H1 (cell line): Measurements from ENCODE around the gene SLC12A7. TPM values are rescaled to one million over a fixed set of nuclear protein-coding genes. Genes with fewer than 3 reads are reported as not detected.

Source experiments
- CTCF ChIA-PET: fragments of 300-600 bp; sonication (Branson Sonifier 250); formaldehyde crosslinking; loops from one replicate; lab custom pipeline; 2021; ENCODE audit not compliant: partially characterized antibody; lab: Charles Lee
- POLR2A ChIA-PET: fragments of 300-600 bp; sonication (Branson Sonifier 250); formaldehyde crosslinking; loops from one replicate; lab custom pipeline; 2021; ENCODE audit warnings: inconsistent platforms; ENCODE audit not compliant: partially characterized antibody; lab: Charles Lee
- DNase-seq, 2 experiments: peaks; one replicate each; pipeline versions ENCODE4 v3.0.0 to v3.0.0-alpha.2; 2010 to 2022; ENCODE audit warnings: low spot score in 2 of 2, low read depth in 1 of 2, mixed read lengths in 1 of 2
- FAIRE-seq: peaks from 2 replicates; lab custom pipeline; 2011; peaks lifted over from hg19 to GRCh38; lab: Jason Lieb, UNC
- H2AFZ ChIP-seq: 2 replicates; pipeline ENCODE4 v1.8.1; 2012; ENCODE audit warnings: low read length, inconsistent platforms
- H2AK5ac ChIP-seq: 2 replicates; pipeline ENCODE4 v1.6.1; 2013; ENCODE audit warnings: low read depth, low read length
- H2BK120ac ChIP-seq: replicated peaks from 2 replicates; pipeline ENCODE3; 2013; ENCODE audit warnings: low read depth, low read length, inconsistent platforms
- H2BK12ac ChIP-seq: 2 replicates; pipeline ENCODE4 v1.6.1; 2013; ENCODE audit warnings: low read depth, low read length
- H2BK15ac ChIP-seq: 2 replicates; pipeline ENCODE4 v1.6.1; 2013; ENCODE audit warnings: low read length
- H2BK20ac ChIP-seq: 2 replicates; pipeline ENCODE4 v1.6.1; 2013; ENCODE audit warnings: low read length
- H2BK5ac ChIP-seq: 2 replicates; pipeline ENCODE4 v1.6.1; 2013; ENCODE audit warnings: low read depth, low read length
- H3K14ac ChIP-seq: 2 replicates; pipeline ENCODE4 v1.6.1; 2013; ENCODE audit warnings: inconsistent platforms; ENCODE audit not compliant: insufficient read length
- H3K18ac ChIP-seq: 2 replicates; pipeline ENCODE4 v1.6.1; 2013; ENCODE audit warnings: low read length; ENCODE audit errors: extremely low read depth
- H3K23ac ChIP-seq: 2 replicates; pipeline ENCODE4 v1.6.1; 2013; ENCODE audit warnings: inconsistent platforms; ENCODE audit not compliant: insufficient read length
- H3K23me2 ChIP-seq: 2 replicates; pipeline ENCODE4 v1.6.1; 2013; ENCODE audit warnings: low read depth, low read length
- H3K27ac ChIP-seq: 2 replicates; pipeline ENCODE4 v1.6.1; 2011; ENCODE audit warnings: low read depth, low read length, inconsistent platforms
- H3K27me3 ChIP-seq, 4 experiments: replicated peaks in 1 of 4; 1 replicate in 1 of 4; 2 replicates in 3 of 4; pipeline versions ENCODE4 v1.6.1 to v1.8.1; 2011 to 2013; ENCODE audit warnings: low read length in 3 of 4, mild to moderate bottlenecking in 3 of 4, inconsistent platforms in 2 of 4, mixed read lengths in 2 of 4, moderate library complexity in 1 of 4; ENCODE audit not compliant: control insufficient read depth in 3 of 4, insufficient read depth in 3 of 4; ENCODE audit errors: extremely low read depth in 1 of 4
- H3K36me3 ChIP-seq, 4 experiments: 2 replicates each; pipeline versions ENCODE4 v1.6.1 to v1.8.1; 2011 to 2013; ENCODE audit warnings: mild to moderate bottlenecking in 4 of 4, low read length in 3 of 4, moderate library complexity in 2 of 4, control low read depth in 1 of 4, inconsistent platforms in 1 of 4; ENCODE audit not compliant: insufficient read depth in 4 of 4, control insufficient read depth in 2 of 4
- H3K4ac ChIP-seq: replicated peaks from 2 replicates; pipeline ENCODE3; 2013; ENCODE audit warnings: low read length, low read depth, mixed read lengths, inconsistent platforms; ENCODE audit not compliant: insufficient read length
- H3K4me1 ChIP-seq, 4 experiments: replicated peaks in 1 of 4; 1 replicate in 1 of 4; 2 replicates in 3 of 4; pipeline versions ENCODE4 v1.6.1 to v1.8.1; 2011 to 2013; ENCODE audit warnings: low read length in 3 of 4, inconsistent platforms in 2 of 4, mixed read lengths in 1 of 4; ENCODE audit not compliant: insufficient read depth in 4 of 4, control insufficient read depth in 3 of 4
- H3K4me2 ChIP-seq, 2 experiments: 2 replicates each; pipeline versions ENCODE4 v1.6.1 to v1.8.1; 2011 to 2013; ENCODE audit warnings: low read depth in 2 of 2, low read length in 2 of 2, control low read depth in 1 of 2, inconsistent platforms in 1 of 2, mild to moderate bottlenecking in 1 of 2; ENCODE audit not compliant: insufficient read depth in 1 of 2
- H3K4me3 ChIP-seq, 4 experiments: fragments of 200-600, 300-600 bp in 1 of 4; sonication (generic), shearing (Covaris generic), sonication (Bioruptor Twin) in 1 of 4; 2 replicates each; pipeline versions ENCODE4 v1.5.1 to v1.8.1; 2011 to 2016; ENCODE audit warnings: low read length in 4 of 4, low read depth in 3 of 4, control low read depth in 2 of 4, inconsistent platforms in 2 of 4, mild to moderate bottlenecking in 2 of 4, mixed read lengths in 1 of 4, moderate library complexity in 1 of 4; ENCODE audit not compliant: insufficient read depth in 2 of 4; ENCODE audit errors: extremely low read depth in 1 of 4
- H3K56ac ChIP-seq: replicated peaks from 2 replicates; pipeline ENCODE3; 2013; ENCODE audit warnings: low read depth, mild to moderate bottlenecking, mixed read lengths, low read length, inconsistent platforms; ENCODE audit not compliant: insufficient read length
- H3K79me1 ChIP-seq: 2 replicates; pipeline ENCODE4 v1.6.1; 2013; ENCODE audit warnings: low read depth, low read length, control low read depth
- H3K79me2 ChIP-seq, 2 experiments: 2 replicates each; pipeline versions ENCODE4 v1.6.1 to v1.8.1; 2012 to 2013; ENCODE audit warnings: low read length in 2 of 2, mild to moderate bottlenecking in 2 of 2, inconsistent platforms in 1 of 2; ENCODE audit not compliant: insufficient read depth in 2 of 2, control insufficient read depth in 1 of 2
- H3K9ac ChIP-seq, 4 experiments: replicated peaks in 1 of 4; 1 replicate in 1 of 4; 2 replicates in 3 of 4; pipeline versions ENCODE4 v1.6.1 to v1.8.1; 2011 to 2013; ENCODE audit warnings: low read depth in 3 of 4, low read length in 3 of 4, control low read depth in 2 of 4, mild to moderate bottlenecking in 2 of 4, moderate library complexity in 2 of 4, inconsistent platforms in 1 of 4; ENCODE audit errors: extremely low read depth in 1 of 4
- H3K9me3 ChIP-seq, 2 experiments: 2 replicates each; pipeline versions ENCODE4 v1.6.1 to v1.8.1; 2012 to 2013; ENCODE audit warnings: mild to moderate bottlenecking in 2 of 2, moderate library complexity in 2 of 2, control low read depth in 1 of 2, inconsistent platforms in 1 of 2, low read depth in 1 of 2, low read length in 1 of 2, mixed read lengths in 1 of 2; ENCODE audit not compliant: insufficient read depth in 2 of 2
- H4K20me1 ChIP-seq, 2 experiments: replicated peaks in 1 of 2; 2 replicates each; pipeline versions ENCODE3 to v1.8.1; 2011 to 2013; ENCODE audit warnings: inconsistent platforms in 2 of 2, low read length in 2 of 2, mild to moderate bottlenecking in 1 of 2; ENCODE audit not compliant: insufficient read depth in 2 of 2, control insufficient read depth in 1 of 2
- H4K5ac ChIP-seq: 2 replicates; pipeline ENCODE4 v1.6.1; 2013; ENCODE audit warnings: low read length, low read depth, mixed read lengths, inconsistent platforms; ENCODE audit not compliant: insufficient read length
- H4K8ac ChIP-seq: 2 replicates; pipeline ENCODE4 v1.8.0; 2013; ENCODE audit warnings: mild to moderate bottlenecking, moderate library complexity, low read length, inconsistent platforms; ENCODE audit not compliant: insufficient read depth; ENCODE audit errors: extremely low read depth
- H4K91ac ChIP-seq: replicated peaks from 2 replicates; pipeline ENCODE3; 2013; ENCODE audit warnings: low read length, mixed read lengths, inconsistent platforms; ENCODE audit not compliant: insufficient read length
- JUN ChIP-seq: IDR thresholded peaks from 2 replicates; pipeline ENCODE4 v1.6.1; 2011; ENCODE audit warnings: low read depth, mild to moderate bottlenecking, improper control_type of control experiment, low read length
- POU5F1 ChIP-seq: IDR thresholded peaks from 2 replicates; pipeline ENCODE4 v1.6.1; 2011; ENCODE audit warnings: low read depth, mild to moderate bottlenecking, low read length, moderate library complexity
- WGBS, 2 experiments: shearing (Covaris generic) in 1 of 2; methylation state at CpG; one replicate each; pipeline versions ENCODE4 v1.1.6 to v1.1.7; 2013 to 2015; ENCODE audit warnings: low lambda C conversion rate in 2 of 2, mixed read lengths in 2 of 2, inconsistent platforms in 1 of 2, low coverage in 1 of 2, missing lambda C conversion rate in 1 of 2; ENCODE audit not compliant: insufficient replicate concordance in 2 of 2, insufficient coverage in 1 of 2, insufficient read length in 1 of 2; ENCODE audit errors: extremely low coverage in 1 of 2, missing lambda C conversion rate in 1 of 2; 5-methylcytosine and 5-hydroxymethylcytosine counted together
- polyA plus RNA-seq, 7 experiments: library from polyadenylated mRNA; depleted of rRNA in 3 of 7; stranded (reverse) in 5 of 7; unstranded in 2 of 7; fragments of >200 nt in 5 of 7; fragments of 200-250 nt in 2 of 7; gene quantifications; 1 replicate in 5 of 7; 2 replicates in 1 of 7; 4 replicates in 1 of 7; pipeline versions ENCODE4 v1.2.1 to v1.2.3, GENCODE V29; 2011 to 2013; ENCODE audit warnings: missing spikeins in 2 of 7, mixed read lengths in 2 of 7
- total RNA-seq: library from RNA; stranded (reverse); fragmentation: NEBNext Ultra II Directional; extraction: Animal tissue kit (Norgen Biotek cat#: 25700); gene quantifications from 2 replicates; pipeline ENCODE4 v1.2.1, GENCODE V29; 2021

The SLC12A7 gene
- total and polyA plus RNA-seq, 2 of the 8 experiments (the other 6 are each of a cell fraction or from before 2014, with no cell fraction given): 23.5 to 39.7 TPM

GRCh38 chr5:1135696-1136525 is 24.0 kb upstream of the SLC12A7 start:
- no peaks in the 10 kb centered on the region for H3K9me3 ChIP-seq
- H3K79me1 ChIP-seq: no peaks in the 10 kb centered on the region
- H3K9ac ChIP-seq: no peak overlapping the region
- peak overlapping the region; percentile 98; the same call in 1 of the 2 replicates for H2BK12ac ChIP-seq
- H3K4ac ChIP-seq: no peak overlapping the region
- no peaks in the 10 kb centered on the region for H3K79me2 ChIP-seq
- H3K23me2 ChIP-seq: no peaks in the 10 kb centered on the region
- 0 out of 2 replicates have a peak overlapping the region, but pooled peaks have one; percentile 53 for H2AK5ac ChIP-seq
- H3K4me3 ChIP-seq: no peak overlapping the region
- H2BK15ac ChIP-seq: no peak overlapping the region
- H4K91ac ChIP-seq: no peak overlapping the region
- no peaks in the 10 kb centered on the region for H3K36me3 ChIP-seq
- ChIA-PET CTCF (interaction anchor here (0.7 to 1.1 kb wide), 5 partner anchors 11 to 821 kb away, joined by 3 read pairs; no protein-coding TSS in a partner anchor), POLR2A (no interaction called here)
- FAIRE-seq (no peak), DNase-seq (no peak)
- H3K18ac ChIP-seq: no peak overlapping the region
- H2BK5ac ChIP-seq: no peak overlapping the region
- H2BK20ac ChIP-seq: no peak overlapping the region
- H4K5ac ChIP-seq: no peak overlapping the region
- no peak overlapping the region for H3K14ac ChIP-seq
- H2BK120ac ChIP-seq: no peak overlapping the region
- TF ChIP-seq POU5F1: no peak
- TF ChIP-seq JUN: no peak
- H3K27ac ChIP-seq: no peak overlapping the region
- peaks cover 0 to 9% (median 5%) of the 10 kb centered on the region in 4 experiments; a peak in 5 of 7 replicates for H3K4me1 ChIP-seq
- 87% methylated on average over 25 of the region's 27 CpGs; no CpG with 5 or more reads in 1 of the 2 experiments for WGBS, 2 experiments
- H4K20me1 ChIP-seq: no peaks in the 10 kb centered on the region
- H3K23ac ChIP-seq: no peak overlapping the region
- no peak overlapping the region for H3K4me2 ChIP-seq
- no peak overlapping the region for H3K56ac ChIP-seq
- H2AFZ ChIP-seq: no peak overlapping the region
- no peaks in the 10 kb centered on the region for H3K27me3 ChIP-seq
- H4K8ac ChIP-seq: no peak overlapping the region
